T-helper 2 cell (primary cell): ENCODE data around the gene PCGF3.
"Not testable (repeated sequence)": the region's sequence is repeated elsewhere in the genome, so short reads cannot be mapped to it uniquely, and the experiment has no call there.

Experiments used
- DNase-seq, 5 experiments: peaks; one replicate each; pipeline versions ENCODE4 v3.0.0 to v3.0.0-alpha.2; 2012 to 2022

Gene PCGF3

DNA sequence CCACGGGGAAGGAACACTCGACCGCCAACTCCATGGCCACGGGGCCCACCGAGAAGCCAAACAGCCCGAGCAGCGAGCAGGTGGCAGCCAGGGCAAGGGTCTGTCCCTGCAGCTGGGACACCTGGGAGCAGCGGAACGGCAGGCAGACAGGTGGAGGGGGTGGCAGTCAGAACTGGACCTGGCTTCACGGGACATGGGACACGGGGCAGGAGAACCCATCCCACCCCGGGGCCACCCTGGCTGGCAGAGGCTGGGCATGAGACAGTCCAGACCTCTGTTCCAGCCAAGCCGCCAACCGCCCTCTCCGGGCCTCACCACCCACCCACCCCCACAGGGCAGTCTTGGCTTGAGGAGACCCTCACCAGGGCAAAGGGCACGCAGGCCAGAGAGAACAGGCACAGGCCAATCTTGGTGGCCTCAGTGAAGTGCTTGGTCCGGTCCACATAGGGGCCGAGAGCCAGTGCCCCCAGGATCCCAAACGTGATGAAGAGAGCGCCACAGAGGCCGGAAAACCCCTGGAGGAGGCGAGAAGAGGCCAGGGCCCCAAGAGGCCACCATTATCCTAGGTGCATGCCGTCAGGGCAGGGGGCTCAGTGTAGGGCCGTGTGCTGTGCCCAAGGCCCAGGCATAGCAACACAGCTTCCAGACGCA lies 22.3 kb upstream of the PCGF3 start:
- DNase-seq = no peak

DNA sequence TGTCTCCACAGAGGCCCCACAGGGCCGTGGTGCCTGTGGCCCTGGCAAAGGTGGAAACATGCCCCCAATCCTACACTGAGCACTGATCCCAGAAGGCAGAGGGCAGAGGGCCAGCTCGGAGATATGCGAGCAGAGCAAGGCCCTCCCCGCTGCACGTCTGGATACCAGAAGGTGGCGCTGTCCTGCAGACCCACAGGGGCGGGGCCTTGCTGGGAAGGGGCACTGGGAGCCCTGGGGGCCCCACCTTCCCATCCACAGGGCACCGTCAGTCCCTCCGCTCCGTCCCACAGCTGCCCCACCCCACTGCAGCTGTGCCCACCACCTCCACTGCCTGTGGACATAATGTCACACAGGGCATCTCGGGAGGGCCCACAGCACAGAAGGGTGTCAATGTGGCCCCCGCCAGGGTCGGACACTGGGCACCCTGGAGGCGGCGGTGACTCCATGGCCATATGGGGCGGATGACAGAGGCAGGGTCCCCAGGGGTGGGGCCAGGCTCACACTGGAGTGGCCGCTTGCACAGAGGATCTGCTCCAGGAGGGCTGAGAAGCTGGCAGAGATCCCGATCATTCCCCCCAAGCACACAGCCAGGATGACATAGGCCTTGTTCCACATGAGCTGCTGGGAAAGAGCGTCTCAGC lies 21.5 kb upstream of the PCGF3 start:
- DNase-seq = peak in 2 of 5 experiments; percentile 18 to 57

DNA sequence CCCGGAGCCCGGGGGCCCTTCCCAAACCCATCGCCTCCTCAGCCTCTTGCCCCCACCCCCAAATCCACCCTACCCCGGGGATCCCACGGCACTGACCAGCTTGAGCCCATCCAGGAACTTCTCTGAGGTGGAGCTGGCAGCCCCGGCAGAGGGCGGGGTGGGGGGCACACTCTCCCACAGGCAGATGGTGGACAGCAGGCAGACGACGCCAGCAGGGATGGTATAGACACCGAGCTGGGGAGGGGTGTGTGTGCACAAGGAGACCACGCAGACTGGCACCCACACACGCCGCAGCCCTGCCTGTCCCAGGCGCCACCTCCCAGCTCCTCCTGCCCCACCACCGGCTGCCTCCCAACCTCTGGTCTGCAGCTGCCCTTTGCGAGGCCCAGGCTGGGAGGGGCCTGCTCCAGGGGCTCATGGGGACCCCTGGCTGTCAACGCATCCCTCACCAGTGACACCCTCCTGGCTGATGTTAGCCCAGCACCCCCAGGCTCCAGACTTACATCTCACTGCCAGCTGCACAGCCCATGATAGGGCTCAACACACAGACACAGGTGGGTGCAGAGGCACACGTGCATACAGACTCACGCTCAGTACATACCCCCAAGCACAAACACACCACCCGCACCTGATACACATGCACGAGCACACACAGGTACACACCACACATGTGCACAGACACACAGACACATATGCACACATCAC lies 20.9 kb upstream of the PCGF3 start:
- DNase-seq = no peak

DNA sequence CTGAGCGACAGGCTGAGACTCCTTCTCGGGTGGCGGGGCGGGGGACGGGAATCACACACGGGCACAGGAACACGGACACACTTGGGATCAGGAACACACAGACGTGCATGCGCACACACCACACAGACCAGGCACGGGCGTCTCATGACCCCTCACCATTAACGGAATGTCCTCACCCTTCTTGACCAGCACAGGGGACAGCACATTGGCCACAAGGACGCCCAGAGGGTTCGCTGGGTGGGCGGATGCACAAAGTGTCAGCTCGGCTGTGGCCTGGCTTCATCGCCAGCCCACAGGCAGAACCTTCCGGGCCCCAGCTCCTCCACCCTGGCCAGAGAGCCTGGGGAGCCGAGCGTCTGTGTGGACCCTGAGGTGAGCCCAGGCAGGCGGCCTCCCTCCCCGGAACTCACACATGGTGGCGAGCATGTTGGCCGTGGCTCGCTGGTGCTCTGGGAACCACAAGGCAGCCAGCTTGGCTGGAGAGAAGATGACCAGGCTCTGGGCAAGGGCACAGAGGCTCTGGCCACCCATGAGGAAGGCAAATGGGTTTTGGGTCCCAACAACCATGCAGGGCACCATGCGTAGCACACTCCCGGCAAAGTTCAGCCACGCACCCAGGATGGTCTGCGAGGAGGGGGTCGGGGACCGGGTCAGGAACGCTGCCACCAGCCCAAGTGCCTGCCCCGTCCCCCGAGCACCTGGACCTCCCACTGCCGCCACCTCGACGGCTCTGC lies 19.8 kb upstream of the PCGF3 start:
- no peak for DNase-seq

DNA sequence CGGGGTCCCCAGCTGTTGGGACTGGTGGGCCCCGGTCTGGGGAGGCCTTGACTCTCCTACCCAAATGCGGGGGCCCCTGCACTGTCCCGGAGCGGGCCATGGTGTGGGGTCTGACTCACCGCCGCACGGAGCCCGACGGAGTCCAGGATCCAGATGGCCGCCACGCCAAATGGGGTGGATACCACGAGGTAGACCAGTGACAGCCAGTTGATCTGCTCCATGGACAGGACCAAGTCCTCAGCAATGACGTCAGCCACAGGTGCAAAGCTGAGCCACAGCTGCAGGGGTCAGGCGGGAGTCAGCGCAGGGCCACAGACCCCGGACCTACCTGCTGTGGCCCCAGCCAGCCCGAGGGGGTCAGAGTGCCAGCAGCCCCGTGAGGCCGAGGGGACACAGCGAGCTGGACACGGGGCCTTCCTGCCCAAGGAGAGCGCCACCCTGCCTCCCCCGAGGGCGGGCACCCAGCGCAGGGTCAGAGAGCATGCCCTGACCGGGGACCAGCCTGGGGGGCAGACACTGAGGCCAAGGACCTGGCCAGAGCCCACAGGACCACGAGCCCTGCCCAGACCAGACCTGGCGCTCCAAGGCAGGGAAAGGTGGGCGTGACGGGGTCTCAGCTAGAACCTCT lies 19.1 kb upstream of the PCGF3 start:
- no peak for DNase-seq

DNA sequence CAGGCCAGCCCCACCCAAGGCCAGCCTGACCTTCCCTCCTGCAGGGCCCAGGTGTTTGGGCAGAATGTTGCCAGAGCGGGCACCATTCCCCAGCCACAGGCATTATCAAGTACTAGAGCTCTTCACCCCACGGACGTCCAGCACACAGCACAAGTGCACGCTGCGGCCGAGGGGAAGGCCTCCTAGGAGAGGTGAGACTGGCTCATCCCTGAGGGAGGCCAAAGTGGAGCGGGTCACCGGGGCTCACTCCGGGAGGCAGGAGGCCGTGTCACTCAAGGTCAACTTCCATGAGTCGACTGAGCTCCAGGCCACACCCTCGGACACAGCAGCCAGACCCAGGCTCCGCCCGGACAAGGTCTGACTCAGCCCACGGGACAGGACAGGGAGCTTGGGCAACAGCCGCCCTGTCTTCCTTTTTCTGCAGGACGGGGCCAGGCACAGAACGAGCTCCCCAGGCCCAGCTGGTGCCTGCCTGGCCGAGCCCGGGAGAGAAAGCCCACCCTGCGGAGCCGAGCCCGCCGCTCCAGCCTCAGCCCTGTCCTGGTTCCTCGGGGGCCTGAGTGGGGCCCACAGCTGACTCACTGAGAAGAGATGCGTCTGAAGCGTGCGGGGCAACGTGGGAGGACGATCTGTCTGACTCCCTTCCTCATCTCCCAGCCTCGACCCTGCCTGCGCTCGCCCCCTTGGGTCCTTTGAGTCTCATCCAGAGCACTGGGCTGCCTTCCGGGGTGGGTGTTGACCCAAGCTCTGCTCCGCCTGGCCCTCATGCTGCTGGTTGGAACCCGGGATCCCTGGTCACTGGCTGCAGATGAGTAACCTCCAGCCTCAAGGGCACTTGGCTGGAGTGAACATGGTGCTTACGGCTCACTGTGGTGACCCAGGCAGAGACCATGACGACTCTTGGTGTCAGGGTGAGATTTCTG lies 18.3 kb upstream of the PCGF3 start:
- DNase-seq = no peak

DNA sequence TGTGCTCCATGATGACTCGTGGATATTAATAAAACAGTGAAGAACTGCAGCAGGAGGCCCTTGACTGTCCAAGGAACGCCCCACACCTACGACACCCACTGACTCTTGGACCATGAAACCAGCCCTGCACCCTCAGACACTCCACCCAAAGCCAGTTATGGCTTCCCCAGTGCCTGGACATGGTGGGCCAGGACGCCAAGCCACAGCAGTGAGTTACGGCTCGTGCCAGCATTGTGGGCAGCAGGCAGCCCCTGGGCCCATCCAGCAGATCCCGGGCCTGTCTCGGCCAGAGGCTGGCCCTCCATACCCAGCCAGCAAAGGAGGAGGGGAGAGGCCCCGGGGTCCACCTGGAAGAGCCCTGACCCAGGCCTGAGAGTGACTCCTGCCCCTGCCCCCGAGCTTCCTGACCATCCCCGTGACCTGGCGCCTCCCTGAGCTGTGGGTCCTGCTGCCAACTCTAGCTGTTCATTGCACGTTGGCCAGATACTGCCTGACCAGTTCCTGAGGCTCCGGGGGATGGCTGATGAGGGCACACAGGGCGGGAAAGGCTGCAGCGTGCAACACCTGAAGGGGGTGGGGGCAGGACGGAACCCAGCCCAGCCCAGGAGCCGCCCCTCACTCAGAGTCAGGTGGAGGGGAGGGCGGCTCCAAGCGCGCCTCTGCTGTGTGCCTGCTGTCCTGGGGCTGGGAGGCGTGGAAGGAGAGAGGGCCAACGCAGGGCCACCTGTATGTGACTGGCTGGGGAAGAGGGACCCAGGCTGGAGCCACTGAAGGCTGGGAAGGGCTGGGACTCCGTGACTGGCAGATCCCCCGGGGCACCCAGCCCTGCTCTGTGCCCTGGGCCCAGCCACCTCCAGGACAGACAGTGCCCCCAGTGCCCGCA lies 17.4 kb upstream of the PCGF3 start:
- no peak for DNase-seq

DNA sequence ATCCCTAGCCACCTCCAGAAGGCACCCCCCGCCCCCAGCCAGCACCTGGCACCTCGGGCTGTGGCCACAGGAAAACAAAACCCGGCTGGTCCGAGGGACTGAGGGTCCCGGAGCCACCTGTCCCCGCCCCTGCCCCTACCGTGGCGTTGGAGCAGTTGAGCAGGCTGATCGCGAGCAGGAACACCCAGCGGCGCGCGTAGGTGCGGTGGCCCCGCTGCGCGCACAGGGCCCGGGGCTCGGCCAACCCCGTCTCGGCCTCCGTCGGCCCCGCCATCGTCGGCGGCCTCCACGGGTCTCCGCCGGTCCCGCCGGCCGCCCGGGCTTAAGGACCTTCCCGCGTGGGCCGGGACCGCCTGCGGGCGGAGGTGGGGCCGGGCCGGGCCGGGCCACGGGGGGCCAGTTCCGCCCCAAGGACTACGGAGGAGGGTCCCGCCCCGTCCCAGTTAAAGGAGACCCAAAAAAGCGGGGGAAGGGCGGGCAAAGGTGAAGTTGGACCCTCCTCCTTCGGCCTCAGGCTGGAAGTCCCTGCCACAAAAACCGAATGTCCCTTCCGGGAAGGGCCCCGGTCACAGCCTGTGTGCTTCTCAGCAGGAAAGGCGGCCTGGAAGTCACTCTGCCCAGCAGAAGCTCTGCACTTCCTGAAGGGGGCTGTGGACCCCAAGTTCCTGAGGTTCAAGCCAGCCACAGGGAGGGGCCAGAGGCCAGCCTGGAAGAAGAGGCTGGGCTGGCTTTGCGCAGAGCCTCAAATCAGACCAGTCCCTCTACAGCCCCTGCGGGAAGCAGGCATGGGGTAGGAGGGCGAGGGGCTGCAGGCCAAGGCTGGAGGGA lies 16.6 kb upstream of the PCGF3 start, which contains the start of gene SLC49A3:
Gene SLC49A3, minus strand, starts transcription at position 298 of the 828 bp plus-strand sequence. Its CDS starts 24 bp downstream, at position 274.
- DNase-seq = no peak

DNA sequence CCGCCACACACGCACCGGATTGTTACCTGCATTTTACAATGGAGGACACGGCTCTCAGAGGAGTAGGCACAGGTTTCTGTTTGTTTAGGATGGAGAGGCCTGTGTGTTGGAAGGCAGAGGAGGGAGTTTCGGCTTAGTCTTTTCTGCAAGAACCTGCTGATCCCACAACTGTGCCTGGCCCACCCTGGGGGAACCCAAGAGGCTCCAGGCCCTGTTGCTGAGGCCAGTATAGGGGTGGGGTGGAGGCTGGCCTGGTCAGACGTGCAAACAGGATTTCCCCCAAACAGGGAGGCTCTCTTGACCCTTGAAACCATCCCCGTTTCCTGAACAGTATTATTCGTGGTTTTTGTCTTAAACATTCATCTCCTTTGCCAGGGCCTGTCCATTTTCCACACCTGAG lies 15.9 kb upstream of the PCGF3 start:
- no peak for DNase-seq

DNA sequence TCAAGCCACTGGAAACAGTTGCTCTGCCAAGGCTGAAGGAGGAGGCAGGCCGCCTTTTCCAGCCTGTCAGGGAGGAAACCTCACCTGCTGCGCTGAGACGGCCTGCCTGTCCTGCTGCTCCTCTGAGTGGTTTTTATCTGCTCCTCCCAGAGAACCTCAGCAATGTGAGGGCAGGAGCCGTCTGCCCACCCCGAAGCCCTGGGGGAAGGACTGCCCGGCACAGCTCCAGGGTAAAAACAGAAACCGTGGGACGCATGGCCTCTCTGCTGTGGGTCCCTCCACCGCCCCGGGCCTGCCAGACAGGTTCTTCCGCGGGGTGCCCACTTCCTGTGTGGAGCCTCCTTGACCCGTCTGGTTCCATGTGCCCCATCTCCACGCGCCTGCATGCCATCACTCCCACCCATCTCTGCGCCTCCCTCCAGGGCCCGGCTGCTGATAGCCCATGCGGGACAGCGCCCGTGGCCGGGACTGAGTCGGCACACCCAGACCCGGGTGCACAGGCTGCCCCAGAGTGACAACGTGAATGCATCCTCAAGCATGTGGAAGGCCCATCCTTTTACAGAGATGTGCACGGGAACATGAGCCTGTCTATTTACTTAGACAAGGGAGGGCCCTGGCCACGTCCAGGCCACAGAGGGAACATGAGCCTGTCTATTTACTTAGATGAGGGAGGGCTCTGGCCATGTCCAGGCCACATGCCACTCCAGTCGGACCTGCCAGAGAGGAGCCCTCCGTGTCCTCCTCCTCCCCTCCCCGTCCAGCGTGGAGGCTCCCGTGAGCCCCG lies 12.7 kb upstream of the PCGF3 start:
- DNase-seq = no peak

DNA sequence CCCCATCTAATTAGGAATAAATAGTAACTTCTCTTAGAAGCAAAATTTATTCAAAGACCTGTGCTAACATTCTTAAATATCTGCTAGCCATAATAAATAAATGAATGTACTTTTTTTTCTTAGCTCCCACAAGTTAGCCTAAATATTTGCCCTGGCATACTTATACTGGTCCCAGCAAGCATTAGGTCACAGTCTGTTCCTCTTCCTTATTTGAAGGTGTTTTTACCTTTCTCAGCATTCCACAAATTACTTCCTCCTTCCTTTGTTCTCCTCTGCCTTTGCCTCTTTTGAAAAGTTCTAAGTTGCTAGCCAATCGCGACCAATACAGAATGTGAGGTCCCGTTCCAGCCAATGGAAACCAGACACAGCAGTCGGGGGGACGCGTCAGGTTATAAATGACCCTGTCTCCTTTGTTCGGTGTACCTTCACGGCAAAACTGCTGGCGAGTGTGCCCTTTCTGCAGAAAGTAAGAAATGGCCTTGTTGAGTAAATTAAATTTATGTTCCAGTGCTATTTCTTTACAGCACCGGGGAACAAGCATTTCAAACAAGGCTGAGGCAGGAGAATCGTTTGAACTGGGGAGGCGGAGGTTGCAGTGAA lies 11.2 kb upstream of the PCGF3 start:
- DNase-seq = not testable (repeated sequence)

DNA sequence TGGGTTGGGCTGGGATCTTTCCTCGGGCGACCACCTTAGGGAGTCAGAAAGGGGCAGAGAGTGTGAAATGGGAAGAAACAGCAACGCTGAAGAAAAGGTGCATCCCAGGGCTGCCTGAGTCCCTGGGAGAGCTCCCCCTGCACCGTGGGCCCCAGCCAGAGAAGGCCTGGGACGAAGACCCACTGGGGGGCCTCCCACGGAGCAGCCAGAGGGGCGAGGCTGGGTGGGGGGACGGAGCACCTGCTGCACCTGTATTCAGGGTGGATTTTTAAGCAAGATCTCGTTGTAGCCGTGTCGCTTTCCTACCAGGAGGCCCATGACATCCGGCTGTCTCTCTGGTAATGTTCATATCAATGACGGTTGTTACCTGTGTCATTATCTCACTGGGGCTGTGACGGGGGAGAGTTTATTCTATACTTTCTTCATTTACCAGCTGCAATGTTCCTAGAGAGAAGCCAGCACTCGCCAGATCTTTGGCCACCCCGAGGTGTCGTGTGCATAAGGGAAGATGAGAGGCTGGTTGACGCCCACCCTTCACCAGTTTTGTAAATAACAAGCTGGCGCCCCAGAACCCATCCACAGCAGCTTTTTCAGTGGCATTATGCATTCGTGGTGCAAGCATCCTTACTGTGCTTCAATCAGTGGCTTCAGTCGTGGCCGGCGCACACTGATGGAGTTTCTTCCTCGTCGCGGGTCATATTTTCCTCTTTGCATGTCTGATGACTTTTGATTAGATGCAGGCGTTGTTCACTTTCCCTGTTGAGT lies 5.6 kb upstream of the PCGF3 start:
- no peak for DNase-seq

DNA sequence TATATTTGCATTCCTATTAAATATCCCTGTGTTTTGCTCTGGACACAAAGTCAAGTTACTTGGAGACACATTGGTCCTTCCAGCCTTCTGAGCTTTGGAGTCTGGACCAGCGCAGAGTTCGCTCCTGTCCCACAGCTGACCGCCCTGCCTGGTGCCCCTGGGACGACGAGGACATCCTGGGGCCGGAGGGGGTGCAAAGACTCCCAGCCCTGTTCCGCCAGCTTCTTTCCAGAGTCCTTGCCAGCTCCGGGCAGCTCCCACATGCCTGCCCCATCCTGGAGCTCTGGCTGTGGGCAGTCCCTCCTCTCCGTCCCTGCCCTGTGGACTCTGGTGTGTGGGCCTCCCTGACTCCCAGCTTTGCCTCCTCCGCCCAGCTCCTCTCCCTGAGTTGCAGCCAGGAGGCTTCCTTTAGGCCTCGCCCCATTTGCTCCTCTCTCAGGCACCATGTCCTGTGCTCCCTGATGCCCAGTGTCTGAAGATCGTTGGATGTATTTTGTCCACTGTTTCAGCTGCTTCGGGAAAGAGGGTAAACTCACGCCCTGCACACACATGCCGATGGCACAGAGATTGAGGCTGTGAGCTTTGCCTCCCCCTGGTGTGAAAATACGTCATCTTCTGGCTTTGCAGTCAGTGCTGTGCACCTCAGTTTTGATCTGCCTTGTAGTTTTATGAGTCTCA lies 4.9 kb upstream of the PCGF3 start:
- no peak for DNase-seq

DNA sequence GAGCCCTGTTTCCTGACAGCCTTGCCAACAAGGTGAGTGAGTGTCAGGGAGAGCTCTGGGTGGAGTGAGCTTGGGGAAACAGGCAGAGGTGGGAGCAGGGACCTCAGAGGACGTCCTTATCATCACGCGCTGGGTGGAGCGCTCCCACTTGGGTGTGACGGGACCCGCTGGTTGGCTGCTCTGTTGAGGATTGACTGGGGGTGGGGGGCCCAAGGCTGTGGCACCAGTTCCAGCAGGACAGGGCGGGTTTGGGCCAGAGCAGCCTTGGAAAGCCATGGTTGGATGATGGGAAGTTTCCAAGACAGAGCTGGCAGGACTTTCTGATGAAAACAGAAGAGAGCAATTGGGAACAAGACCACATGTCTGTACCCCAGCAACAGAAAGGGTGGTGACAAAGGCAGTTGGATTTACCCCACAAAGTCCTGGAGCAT lies 3.0 kb upstream of the PCGF3 start:
- DNase-seq = no peak

DNA sequence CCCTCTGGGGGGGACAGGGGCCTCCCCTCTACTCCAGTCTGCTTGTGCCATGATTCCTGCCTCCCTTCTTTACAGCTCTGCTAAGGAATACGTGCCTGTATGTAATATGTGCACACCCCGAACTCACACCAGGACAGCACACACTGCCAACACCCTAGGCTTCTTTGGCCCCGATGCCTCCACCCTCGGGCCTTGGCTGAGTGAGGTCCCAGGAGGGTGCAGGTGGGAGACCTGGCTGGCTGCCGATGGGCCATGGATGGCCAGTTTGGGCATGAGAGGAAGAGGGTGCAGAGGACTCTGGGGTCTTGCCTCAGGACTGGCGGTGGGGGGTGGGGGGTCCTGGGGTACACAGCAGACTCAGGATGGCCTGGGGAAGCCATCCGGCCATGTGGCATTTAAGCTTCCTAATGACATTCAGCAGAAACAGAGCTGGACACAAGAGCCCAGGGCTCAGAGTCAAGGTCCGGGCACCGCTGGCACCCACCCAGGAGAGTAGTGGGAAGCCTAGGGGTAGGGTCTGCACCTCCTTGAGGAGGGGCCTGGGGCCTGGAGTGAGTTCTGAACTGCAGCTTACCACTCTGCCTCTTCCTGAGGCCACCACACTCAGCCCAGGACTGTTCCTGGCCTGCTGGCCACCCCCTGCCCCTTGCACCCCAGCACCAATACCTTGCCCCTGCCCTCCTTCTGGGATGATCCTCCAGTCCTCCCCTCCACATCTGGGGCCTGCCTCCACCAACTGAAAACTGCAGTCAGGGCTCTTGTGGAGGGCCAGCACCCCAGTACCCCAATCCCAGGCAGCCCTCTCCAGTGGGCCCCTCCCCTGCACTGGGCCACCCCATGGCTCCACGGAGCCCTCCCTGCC lies 2.1 kb upstream of the PCGF3 start:
- no peak for DNase-seq
